ENCODE results near the gene DNAAF5.

DNA sequence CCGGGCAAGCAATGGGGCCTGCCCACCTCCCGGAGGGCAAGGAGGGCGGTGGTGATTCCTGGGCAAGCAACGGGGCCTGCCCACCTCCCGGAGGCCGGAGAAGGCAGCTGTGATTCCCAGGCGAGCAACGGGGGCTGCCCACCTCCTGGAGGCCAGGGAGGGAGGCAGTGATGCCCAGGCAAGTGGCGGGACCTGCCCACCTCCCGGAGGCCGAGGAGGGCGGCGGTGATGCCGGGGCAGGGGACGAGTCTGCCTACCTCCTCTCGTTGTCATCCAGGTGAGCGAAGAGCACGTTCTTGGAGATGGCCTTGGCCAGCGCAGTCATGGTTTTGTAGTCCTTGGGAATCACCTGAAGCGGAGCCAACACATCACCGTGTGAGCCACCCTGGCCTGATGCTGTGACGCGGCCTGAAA lies 49.5 kb upstream of the DNAAF5 start:
- TF ChIP-seq YY1 (IDR thresholded peaks at IDR 0.05; ENCODE audit: low read depth) (no peak), RAD21 (IDR thresholded peaks at IDR 0.05; ENCODE audit: low read depth) (no peak), CEBPB (IDR thresholded peaks at IDR 0.05) (no peak), TAF1 (IDR thresholded peaks at IDR 0.05; ENCODE audit: low read depth) (no peak)
- TF ChIP-seq, protein P1, sequence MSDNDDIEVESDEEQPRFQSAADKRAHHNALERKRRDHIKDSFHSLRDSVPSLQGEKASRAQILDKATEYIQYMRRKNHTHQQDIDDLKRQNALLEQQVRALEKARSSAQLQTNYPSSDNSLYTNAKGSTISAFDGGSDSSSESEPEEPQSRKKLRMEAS (IDR thresholded peaks at IDR 0.05): no peak
- TF ChIP-seq, protein P2, sequence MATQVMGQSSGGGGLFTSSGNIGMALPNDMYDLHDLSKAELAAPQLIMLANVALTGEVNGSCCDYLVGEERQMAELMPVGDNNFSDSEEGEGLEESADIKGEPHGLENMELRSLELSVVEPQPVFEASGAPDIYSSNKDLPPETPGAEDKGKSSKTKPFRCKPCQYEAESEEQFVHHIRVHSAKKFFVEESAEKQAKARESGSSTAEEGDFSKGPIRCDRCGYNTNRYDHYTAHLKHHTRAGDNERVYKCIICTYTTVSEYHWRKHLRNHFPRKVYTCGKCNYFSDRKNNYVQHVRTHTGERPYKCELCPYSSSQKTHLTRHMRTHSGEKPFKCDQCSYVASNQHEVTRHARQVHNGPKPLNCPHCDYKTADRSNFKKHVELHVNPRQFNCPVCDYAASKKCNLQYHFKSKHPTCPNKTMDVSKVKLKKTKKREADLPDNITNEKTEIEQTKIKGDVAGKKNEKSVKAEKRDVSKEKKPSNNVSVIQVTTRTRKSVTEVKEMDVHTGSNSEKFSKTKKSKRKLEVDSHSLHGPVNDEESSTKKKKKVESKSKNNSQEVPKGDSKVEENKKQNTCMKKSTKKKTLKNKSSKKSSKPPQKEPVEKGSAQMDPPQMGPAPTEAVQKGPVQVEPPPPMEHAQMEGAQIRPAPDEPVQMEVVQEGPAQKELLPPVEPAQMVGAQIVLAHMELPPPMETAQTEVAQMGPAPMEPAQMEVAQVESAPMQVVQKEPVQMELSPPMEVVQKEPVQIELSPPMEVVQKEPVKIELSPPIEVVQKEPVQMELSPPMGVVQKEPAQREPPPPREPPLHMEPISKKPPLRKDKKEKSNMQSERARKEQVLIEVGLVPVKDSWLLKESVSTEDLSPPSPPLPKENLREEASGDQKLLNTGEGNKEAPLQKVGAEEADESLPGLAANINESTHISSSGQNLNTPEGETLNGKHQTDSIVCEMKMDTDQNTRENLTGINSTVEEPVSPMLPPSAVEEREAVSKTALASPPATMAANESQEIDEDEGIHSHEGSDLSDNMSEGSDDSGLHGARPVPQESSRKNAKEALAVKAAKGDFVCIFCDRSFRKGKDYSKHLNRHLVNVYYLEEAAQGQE (IDR thresholded peaks at IDR 0.05; ENCODE audit: low read depth): no peak
